ENCODE data around the gene PACSIN3. TPM values are rescaled to one million over a fixed set of nuclear protein-coding genes. Genes with fewer than 3 reads are reported as not detected.

Gene PACSIN3
- total RNA-seq, 4 donors from 2014 or later: 129 to 369 (median 205) TPM

- Histone ChIP-seq H3K9me3 (no peaks in the 10 kb centered on the region), H3K4me1 (peaks cover 60 to 83% of the 10 kb centered on the region in 2 donors), H3K27me3 (no peaks in the 10 kb centered on the region), H3K36me3 (peaks cover 0 to 17% of the 10 kb centered on the region in 2 donors), H3K27ac (peak overlapping the region; percentile 97 to 99 (median 98)), H3K4me3 (peak overlapping the region; percentile 44 to 80 (median 48))
- DNase-seq (peak in 1 of 2 donors; percentile 66), ATAC-seq (peak in 1 of 2 donors; percentile 2)
- intact Hi-C loops (cut with DNase I; ENCODE audit: low total_unique reads) (loop anchor here (10.0 kb wide), 4 partner anchors 262 to 818 kb away; partner anchors contain the start of genes CELF1, FNBP4 and RAPSN), in situ Hi-C loops (cut with MboI; ENCODE audit: low sequenced_read_pairs in 4 of 4) (loop anchor here in 2 of 4 donors (5.0 to 10.0 kb wide), 2 partner anchors 70 to 172 kb away; partner anchors contain the start of gene MYBPC3 (in 1 of the 2))
- no peak for TF ChIP-seq POLR2A (IDR thresholded peaks at IDR 0.05)
- TF ChIP-seq, protein P1, sequence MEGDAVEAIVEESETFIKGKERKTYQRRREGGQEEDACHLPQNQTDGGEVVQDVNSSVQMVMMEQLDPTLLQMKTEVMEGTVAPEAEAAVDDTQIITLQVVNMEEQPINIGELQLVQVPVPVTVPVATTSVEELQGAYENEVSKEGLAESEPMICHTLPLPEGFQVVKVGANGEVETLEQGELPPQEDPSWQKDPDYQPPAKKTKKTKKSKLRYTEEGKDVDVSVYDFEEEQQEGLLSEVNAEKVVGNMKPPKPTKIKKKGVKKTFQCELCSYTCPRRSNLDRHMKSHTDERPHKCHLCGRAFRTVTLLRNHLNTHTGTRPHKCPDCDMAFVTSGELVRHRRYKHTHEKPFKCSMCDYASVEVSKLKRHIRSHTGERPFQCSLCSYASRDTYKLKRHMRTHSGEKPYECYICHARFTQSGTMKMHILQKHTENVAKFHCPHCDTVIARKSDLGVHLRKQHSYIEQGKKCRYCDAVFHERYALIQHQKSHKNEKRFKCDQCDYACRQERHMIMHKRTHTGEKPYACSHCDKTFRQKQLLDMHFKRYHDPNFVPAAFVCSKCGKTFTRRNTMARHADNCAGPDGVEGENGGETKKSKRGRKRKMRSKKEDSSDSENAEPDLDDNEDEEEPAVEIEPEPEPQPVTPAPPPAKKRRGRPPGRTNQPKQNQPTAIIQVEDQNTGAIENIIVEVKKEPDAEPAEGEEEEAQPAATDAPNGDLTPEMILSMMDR (IDR thresholded peaks at IDR 0.05 in 4 of 5, conservative IDR thresholded peaks at IDR 0.05 in 1 of 5): peak in 2 of 5 experiments; percentile 18 to 34
Measured at GRCh38 chr11:47182380-47182779, 3.9 kb downstream of the PACSIN3 start.

DNA sequence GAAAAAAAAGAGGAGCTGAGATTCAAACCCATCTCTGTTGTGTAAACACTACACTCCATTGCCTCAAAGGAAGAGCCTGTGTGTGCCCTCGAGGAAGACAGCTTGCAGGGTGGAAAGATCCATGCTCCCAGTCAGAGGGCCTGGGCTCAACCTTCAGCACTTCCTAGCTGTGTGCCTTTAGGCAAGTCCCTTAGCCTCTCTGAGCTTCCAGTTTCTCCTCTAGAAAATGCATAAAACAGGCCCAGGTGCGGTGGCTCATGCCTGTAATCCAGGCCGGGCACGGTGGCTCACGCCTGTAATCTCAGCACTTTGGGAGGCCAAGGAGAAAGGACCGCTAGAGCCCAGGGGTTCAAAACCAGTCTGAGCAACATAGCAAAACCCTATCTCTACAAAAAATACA is 5.0 kb downstream of the PACSIN3 start:
- peak overlapping the region; percentile 97 to 99 (median 98) for H3K27ac ChIP-seq
- H3K4me1 ChIP-seq: peaks cover 60 to 80% of the 10 kb centered on the region in 2 donors
- peaks cover 0 to 17% of the 10 kb centered on the region in 2 donors for H3K36me3 ChIP-seq
- peak overlapping the region in 2 of 4 donors; percentile 8 to 80 for H3K4me3 ChIP-seq
- no peak for DNase-seq
- no peak for ATAC-seq
- intact Hi-C loops (cut with DNase I; ENCODE audit: low total_unique reads) (loop anchor here (10.0 kb wide), 4 partner anchors 264 to 816 kb away; partner anchors contain the start of genes CELF1, FNBP4 and RAPSN), in situ Hi-C loops (cut with MboI; ENCODE audit: low sequenced_read_pairs in 4 of 4) (loop anchor here in 2 of 4 donors (5.0 to 10.0 kb wide), 2 partner anchors 71 to 174 kb away; partner anchors contain the start of gene MYBPC3 (in 1 of the 2))
- TF ChIP-seq, protein P1 (IDR thresholded peaks at IDR 0.05 in 4 of 5, conservative IDR thresholded peaks at IDR 0.05 in 1 of 5): no peak
- no peak for TF ChIP-seq POLR2A (IDR thresholded peaks at IDR 0.05)
- H3K27me3 ChIP-seq: no peaks in the 10 kb centered on the region
- H3K9me3 ChIP-seq: no peaks in the 10 kb centered on the region

DNA sequence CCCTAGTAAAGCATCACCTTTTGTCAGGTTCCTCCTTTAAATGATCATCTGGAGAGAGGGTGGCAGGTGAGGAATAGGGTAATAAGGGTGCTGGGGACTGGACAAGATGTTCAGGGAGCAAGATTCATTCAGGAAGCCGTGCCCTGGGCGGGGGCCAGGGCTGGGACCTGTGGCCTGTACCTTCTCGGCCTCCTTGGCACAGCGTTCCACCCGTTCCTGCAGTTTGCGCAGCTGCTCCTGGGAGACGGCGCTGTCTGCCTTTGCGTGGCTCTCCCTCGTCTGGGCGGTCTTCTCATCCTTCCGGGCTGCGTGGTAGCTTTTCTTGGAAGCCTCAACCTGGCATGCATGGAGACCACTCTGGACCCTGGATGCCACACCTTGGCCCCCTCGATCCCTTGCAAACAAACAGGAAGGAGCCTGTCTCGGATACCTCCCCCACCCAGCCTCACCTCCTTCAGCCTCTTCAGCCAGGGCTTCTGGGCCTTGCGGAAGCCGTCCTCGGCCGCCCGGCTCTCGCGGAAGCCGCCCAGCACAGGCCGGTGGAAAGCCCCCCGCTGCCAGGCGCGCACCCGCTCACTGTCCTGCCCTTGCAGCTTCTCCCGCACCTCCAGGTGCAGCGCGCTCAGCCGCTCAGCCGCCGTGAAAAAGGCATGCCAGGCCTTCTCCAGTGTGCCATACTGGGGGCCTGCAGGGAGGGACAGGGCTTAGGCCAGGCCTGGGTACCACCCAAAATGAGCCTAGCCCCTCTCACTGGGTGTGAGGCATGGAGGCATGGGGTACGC is 6.0 kb downstream of the PACSIN3 start:
- no peak for TF ChIP-seq POLR2A (IDR thresholded peaks at IDR 0.05)
- TF ChIP-seq, protein P1 (IDR thresholded peaks at IDR 0.05 in 4 of 5, conservative IDR thresholded peaks at IDR 0.05 in 1 of 5): no peak

GRCh38 chr11:47179655-47179991 is 6.6 kb downstream of the PACSIN3 start:
- Histone ChIP-seq H3K4me3 (no peak overlapping the region), H3K9me3 (no peaks in the 10 kb centered on the region), H3K27me3 (no peaks in the 10 kb centered on the region), H3K36me3 (peaks cover 0 to 23% of the 10 kb centered on the region in 2 donors), H3K4me1 (peaks cover 73 to 86% of the 10 kb centered on the region in 2 donors), H3K27ac (peak overlapping the region; percentile 97 to 99 (median 98))
- ATAC-seq (no peak), DNase-seq (peak in 1 of 2 donors; percentile 59)
- in situ Hi-C loops (cut with MboI; ENCODE audit: low sequenced_read_pairs in 4 of 4): no loop called here
- intact Hi-C loops (cut with DNase I; ENCODE audit: low total_unique reads): loop anchor here (5.0 to 10.0 kb wide), 2 partner anchors 228 to 475 kb away; partner anchors contain the start of genes ARHGAP1, SLC39A13 and ZNF408
- TF ChIP-seq, protein P1 (IDR thresholded peaks at IDR 0.05 in 4 of 5, conservative IDR thresholded peaks at IDR 0.05 in 1 of 5): peak; percentile 24 to 61 (median 47)
- TF ChIP-seq POLR2A (IDR thresholded peaks at IDR 0.05): no peak

More for the DNA sequence above, 6.0 kb downstream of the PACSIN3 start:
- Histone ChIP-seq H3K27ac (peak overlapping the region; percentile 97 to 99 (median 98)), H3K36me3 (peaks cover 0 to 17% of the 10 kb centered on the region in 2 donors), H3K4me3 (no peak overlapping the region), H3K4me1 (peaks cover 69 to 87% of the 10 kb centered on the region in 2 donors), H3K27me3 (no peaks in the 10 kb centered on the region), H3K9me3 (no peaks in the 10 kb centered on the region)
- in situ Hi-C loops (cut with MboI; ENCODE audit: low sequenced_read_pairs in 4 of 4): loop anchor here in 2 of 4 donors (5.0 to 10.0 kb wide), 2 partner anchors 72 to 175 kb away; partner anchors contain the start of gene MYBPC3 (in 1 of the 2)
- DNase-seq (no peak), ATAC-seq (no peak)
- intact Hi-C loops (cut with DNase I; ENCODE audit: low total_unique reads): loop anchor here (10.0 kb wide), 4 partner anchors 265 to 815 kb away; partner anchors contain the start of genes CELF1, FNBP4 and RAPSN
